Endothelial cell of umbilical vein (primary cell): ENCODE measurements around the gene RPIA. TPM values are rescaled to one million over a fixed set of nuclear protein-coding genes. Genes with fewer than 3 reads are reported as not detected.

Experiments
- BruUV-seq: library from RNA; stranded (reverse); fragments of 400-500 nt; replicated peaks from 2 replicates; lab custom pipeline; 2021; lab: Mats Ljungman, UMichigan
- CTCF ChIA-PET: fragments of 300-600, 350-600 bp; sonication (Branson Sonifier 250); formaldehyde crosslinking; loops from one replicate; lab custom pipeline; 2021; ENCODE audit warnings: antibody characterized with exemption, inconsistent platforms; lab: Charles Lee
- POLR2A ChIA-PET: fragments of 300-600, 350-600 bp; sonication (Branson Sonifier 250); formaldehyde crosslinking; loops from one replicate; lab custom pipeline; 2021; ENCODE audit warnings: antibody characterized with exemption, inconsistent platforms; lab: Charles Lee
- DNase-seq: peaks from one replicate; pipeline ENCODE4 v3.0.0-alpha.2; 2011; ENCODE audit warnings: low read depth, low spot score
- FAIRE-seq: peaks from 2 replicates; lab custom pipeline; 2011; peaks lifted over from hg19 to GRCh38; lab: Jason Lieb, UNC
- H2AFZ ChIP-seq: 2 replicates; pipeline ENCODE4 v1.6.0; 2012; ENCODE audit warnings: low read depth, low read length, control low read depth, inconsistent platforms
- H3K27ac ChIP-seq: 2 replicates; pipeline ENCODE4 v1.5.1; 2011; ENCODE audit warnings: low read depth, mild to moderate bottlenecking, control low read depth, low read length, moderate library complexity; ENCODE audit not compliant: insufficient read depth
- H3K27me3 ChIP-seq, 2 experiments: 2 replicates each; pipeline versions ENCODE4 v1.6.0 to v1.6.1; 2011; ENCODE audit warnings: low read length in 2 of 2, mixed read lengths in 1 of 2; ENCODE audit not compliant: control insufficient read depth in 2 of 2, insufficient read depth in 2 of 2
- H3K36me3 ChIP-seq, 2 experiments: 2 replicates in 1 of 2; 3 replicates in 1 of 2; pipeline ENCODE4 v1.5.1; 2011; ENCODE audit warnings: low read length in 2 of 2, mild to moderate bottlenecking in 1 of 2, moderate library complexity in 1 of 2; ENCODE audit not compliant: control insufficient read depth in 2 of 2, insufficient read depth in 2 of 2; ENCODE audit errors: extremely low read depth in 1 of 2
- H3K4me1 ChIP-seq: 3 replicates; pipeline ENCODE4 v1.5.1; 2011; ENCODE audit warnings: mild to moderate bottlenecking, low read length; ENCODE audit not compliant: control insufficient read depth, insufficient read depth; ENCODE audit errors: extremely low read depth
- H3K4me2 ChIP-seq: 2 replicates; pipeline ENCODE4 v1.6.1; 2011; ENCODE audit warnings: low read length, control low read depth, mixed read lengths; ENCODE audit not compliant: insufficient read depth
- H3K4me3 ChIP-seq, 3 experiments: fragments of 200-600 bp in 1 of 3; sonication (generic), shearing (Covaris generic) in 1 of 3; replicated peaks in 1 of 3; 2 replicates each; pipeline ENCODE4 v1.5.1; 2011 to 2016; ENCODE audit warnings: control low read depth in 3 of 3, low read length in 3 of 3, mild to moderate bottlenecking in 2 of 3, inconsistent platforms in 1 of 3, low read depth in 1 of 3, moderate library complexity in 1 of 3; ENCODE audit not compliant: insufficient read depth in 1 of 3
- H3K79me2 ChIP-seq: 2 replicates; pipeline ENCODE4 v1.6.0; 2012; ENCODE audit warnings: low read length, inconsistent platforms; ENCODE audit not compliant: control insufficient read depth, insufficient read depth
- H3K9ac ChIP-seq: replicated peaks from 2 replicates; pipeline ENCODE3; 2011; ENCODE audit warnings: low read length, control low read depth; ENCODE audit not compliant: insufficient read depth; ENCODE audit errors: extremely low read depth
- H3K9me1 ChIP-seq: replicated peaks from 3 replicates; pipeline ENCODE4 v1.6.0; 2011; ENCODE audit warnings: mild to moderate bottlenecking, low read length; ENCODE audit not compliant: control insufficient read depth, insufficient read depth; ENCODE audit errors: extremely low read depth
- H3K9me3 ChIP-seq: replicated peaks from 2 replicates; pipeline ENCODE4 v1.5.1; 2012; ENCODE audit warnings: low read length, inconsistent platforms; ENCODE audit not compliant: control insufficient read depth, insufficient read depth
- H4K20me1 ChIP-seq: replicated peaks from 2 replicates; pipeline ENCODE3; 2011; ENCODE audit warnings: mild to moderate bottlenecking, low read length; ENCODE audit not compliant: control insufficient read depth, insufficient read depth; ENCODE audit errors: extremely low read depth
- EZH2 ChIP-seq: IDR thresholded peaks from 2 replicates; pipeline ENCODE4 v1.6.1; 2012; ENCODE audit warnings: borderline replicate concordance, low read depth, mild to moderate bottlenecking, moderate library complexity, low read length, inconsistent platforms; ENCODE audit not compliant: severe bottlenecking
- FOS ChIP-seq: IDR thresholded peaks from 2 replicates; pipeline ENCODE4 v1.6.1; 2011; ENCODE audit warnings: mild to moderate bottlenecking, low read length, moderate library complexity, borderline replicate concordance; ENCODE audit not compliant: insufficient read depth
- GATA2 ChIP-seq: IDR thresholded peaks from 2 replicates; pipeline ENCODE4 v1.7.0; 2011; ENCODE audit warnings: low read depth, mild to moderate bottlenecking, moderate library complexity, mixed read lengths, low read length; ENCODE audit not compliant: insufficient read length, insufficient read depth
- JUN ChIP-seq: IDR thresholded peaks from 2 replicates; pipeline ENCODE4 v1.6.1; 2011; ENCODE audit warnings: borderline replicate concordance, low read depth; ENCODE audit not compliant: insufficient read length, insufficient read depth
- MAX ChIP-seq: IDR thresholded peaks from 2 replicates; pipeline ENCODE4 v1.6.1; 2011; ENCODE audit not compliant: insufficient read depth, insufficient read length
- MYC ChIP-seq: IDR thresholded peaks from one replicate; pipeline ENCODE4 v1.6.1; 2011; ENCODE audit warnings: mild to moderate bottlenecking, low read depth, low read length
- POLR2A ChIP-seq: IDR thresholded peaks from 2 replicates; pipeline ENCODE4 v1.6.1; 2012; ENCODE audit warnings: low read depth, mild to moderate bottlenecking, control low read depth, low read length
- POLR2AphosphoS5 ChIP-seq: IDR thresholded peaks from 2 replicates; pipeline ENCODE4 v1.6.1; 2012; ENCODE audit warnings: low read depth, mild to moderate bottlenecking, control low read depth, low read length, moderate library complexity; ENCODE audit not compliant: insufficient read depth
- dilution Hi-C: fragments of 300-500 bp; cut with MboI; formaldehyde crosslinking; loops from one replicate; pipeline ENCODE4 v1.15.0; 2019; ENCODE audit warnings: low sequenced_read_pairs; ENCODE audit not compliant: extremely low pct_ligation_motif_present
- intact Hi-C: fragments of 100-400 bp; cut with micrococcal nuclease; formaldehyde crosslinking; loops from one replicate; pipeline ENCODE4 v1.10.0; 2022
- polyA plus RNA-seq, 4 experiments: library from polyadenylated mRNA; depleted of rRNA in 3 of 4; stranded (reverse) in 3 of 4; unstranded in 1 of 4; fragments of >200 nt; gene quantifications; 2 replicates each; pipeline versions ENCODE4 v1.2.1 to v1.2.3, GENCODE V29; 2011 to 2012; ENCODE audit warnings: missing spikeins in 1 of 4
- total RNA-seq: library from RNA; stranded (reverse); gene quantifications from 2 replicates; pipeline ENCODE4 v1.2.3, GENCODE V29; 2021
- TF ChIP-seq, protein P1 (sequence below), 2 donors: IDR thresholded peaks; 1 replicate in 1 of 2; 2 replicates in 1 of 2; pipeline ENCODE4 v1.5.1; 2011; ENCODE audit warnings: low read length in 2 of 2, mild to moderate bottlenecking in 2 of 2, moderate library complexity in 2 of 2, control low read depth in 1 of 2, inconsistent platforms in 1 of 2, low read depth in 1 of 2; ENCODE audit not compliant: insufficient read depth in 1 of 2; ENCODE audit errors: extremely low read depth in 1 of 2

Gene RPIA
- total and polyA plus RNA-seq, 2 donors (not counting 3 experiments of a cell fraction or from before 2014, with no cell fraction given), result 15.7 to 30.3 TPM

GRCh38 chr2:88714667-88715066 lies 23.2 kb downstream of the RPIA start:
- DNase-seq, result no peak
- ChIA-PET CTCF (interaction anchor here (1.4 to 1.6 kb wide), 2 partner anchors 14 to 26 kb away, joined by 3 to 5 read pairs; no protein-coding TSS in a partner anchor), POLR2A (no interaction called here)
- Histone ChIP-seq H3K27me3 (no peaks in the 10 kb centered on the region), H3K79me2 (no peaks in the 10 kb centered on the region), H3K27ac (no peak overlapping the region), H3K36me3 (no peaks in the 10 kb centered on the region), H2AFZ (no peak overlapping the region), H3K4me1 (no peaks in the 10 kb centered on the region), H3K4me3 (no peak overlapping the region), H3K4me2 (no peak overlapping the region), H4K20me1 (no peaks in the 10 kb centered on the region), H3K9me1 (no peaks in the 10 kb centered on the region), H3K9ac (no peak overlapping the region), H3K9me3 (no peaks in the 10 kb centered on the region)
- dilution Hi-C loops, result no loop called here
- TF ChIP-seq, protein P1, sequence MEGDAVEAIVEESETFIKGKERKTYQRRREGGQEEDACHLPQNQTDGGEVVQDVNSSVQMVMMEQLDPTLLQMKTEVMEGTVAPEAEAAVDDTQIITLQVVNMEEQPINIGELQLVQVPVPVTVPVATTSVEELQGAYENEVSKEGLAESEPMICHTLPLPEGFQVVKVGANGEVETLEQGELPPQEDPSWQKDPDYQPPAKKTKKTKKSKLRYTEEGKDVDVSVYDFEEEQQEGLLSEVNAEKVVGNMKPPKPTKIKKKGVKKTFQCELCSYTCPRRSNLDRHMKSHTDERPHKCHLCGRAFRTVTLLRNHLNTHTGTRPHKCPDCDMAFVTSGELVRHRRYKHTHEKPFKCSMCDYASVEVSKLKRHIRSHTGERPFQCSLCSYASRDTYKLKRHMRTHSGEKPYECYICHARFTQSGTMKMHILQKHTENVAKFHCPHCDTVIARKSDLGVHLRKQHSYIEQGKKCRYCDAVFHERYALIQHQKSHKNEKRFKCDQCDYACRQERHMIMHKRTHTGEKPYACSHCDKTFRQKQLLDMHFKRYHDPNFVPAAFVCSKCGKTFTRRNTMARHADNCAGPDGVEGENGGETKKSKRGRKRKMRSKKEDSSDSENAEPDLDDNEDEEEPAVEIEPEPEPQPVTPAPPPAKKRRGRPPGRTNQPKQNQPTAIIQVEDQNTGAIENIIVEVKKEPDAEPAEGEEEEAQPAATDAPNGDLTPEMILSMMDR (IDR thresholded peaks at IDR 0.05; ENCODE audit: extremely low read depth in 1 of 2, insufficient read depth in 1 of 2, low read depth in 1 of 2, low read length in 2 of 2), result no peak
- no peak for TF ChIP-seq POLR2AphosphoS5
- no peak for TF ChIP-seq MAX
- no peak for TF ChIP-seq POLR2A
- no peak for TF ChIP-seq MYC
- TF ChIP-seq FOS, result no peak
- TF ChIP-seq GATA2, result no peak
- no peak for TF ChIP-seq JUN
- no peak for TF ChIP-seq EZH2
- no TSS peak for BruUV-seq
- intact Hi-C loops, result no loop called here
- FAIRE-seq, result no peak
